ENCODE results near the gene CAVIN3.
A peak's percentile ranks its signal among the peaks of the same experiment; 100 is the strongest.

CAVIN3 gene, protein sequence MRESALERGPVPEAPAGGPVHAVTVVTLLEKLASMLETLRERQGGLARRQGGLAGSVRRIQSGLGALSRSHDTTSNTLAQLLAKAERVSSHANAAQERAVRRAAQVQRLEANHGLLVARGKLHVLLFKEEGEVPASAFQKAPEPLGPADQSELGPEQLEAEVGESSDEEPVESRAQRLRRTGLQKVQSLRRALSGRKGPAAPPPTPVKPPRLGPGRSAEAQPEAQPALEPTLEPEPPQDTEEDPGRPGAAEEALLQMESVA

DNA sequence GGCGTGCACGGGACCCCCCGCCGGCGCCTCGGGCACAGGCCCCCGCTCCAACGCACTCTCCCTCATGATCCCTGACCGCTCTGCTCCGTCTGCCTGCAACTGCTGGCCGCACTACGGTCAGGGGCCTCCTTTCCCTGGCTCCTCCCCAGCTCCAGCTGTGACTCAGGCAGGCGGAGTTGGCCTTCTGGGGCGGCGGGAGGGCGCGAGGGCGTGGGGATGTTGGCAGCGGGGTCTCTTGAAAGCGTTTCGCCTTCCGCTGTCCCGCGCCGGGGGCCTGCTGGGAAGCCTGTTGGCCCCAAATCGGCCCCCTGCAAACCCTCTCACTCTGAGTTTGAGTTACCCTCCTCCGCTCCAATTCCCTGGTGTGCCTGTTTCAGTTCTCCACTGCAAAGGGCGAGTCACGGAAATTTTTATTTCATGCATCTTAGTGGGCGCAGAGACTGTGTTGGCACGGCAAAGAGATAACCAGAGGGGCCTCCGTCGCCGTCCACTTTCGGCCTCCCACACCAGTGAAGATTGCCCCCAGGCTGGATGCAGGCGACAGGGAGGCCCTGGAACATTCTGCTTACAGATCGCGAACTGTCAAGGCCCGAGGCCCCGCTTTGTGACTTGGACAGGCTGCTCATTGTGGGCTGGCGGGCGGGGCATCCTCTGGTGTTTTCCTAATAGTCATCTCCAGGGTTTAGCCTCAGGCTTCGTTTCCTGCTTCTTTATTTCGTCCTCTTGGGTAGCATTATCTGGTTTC, at the start of gene CAVIN3:
TSS of gene CAVIN3 (minus strand) at position 91 of the 745 bp plus-strand sequence. CDS start at position 66, 25 bp downstream.
- no peak for DNase-seq

- DNase-seq: no peak
Observed at GRCh38 chr11:6365659-6366058, 45.4 kb upstream of the CAVIN3 start.

- peak; percentile 73 for DNase-seq
Observed at GRCh38 chr11:6362873-6363678, 42.8 kb upstream of the CAVIN3 start.

- DNase-seq: no peak
Observed at GRCh38 chr11:6362185-6362872, 42.0 kb upstream of the CAVIN3 start.

DNA sequence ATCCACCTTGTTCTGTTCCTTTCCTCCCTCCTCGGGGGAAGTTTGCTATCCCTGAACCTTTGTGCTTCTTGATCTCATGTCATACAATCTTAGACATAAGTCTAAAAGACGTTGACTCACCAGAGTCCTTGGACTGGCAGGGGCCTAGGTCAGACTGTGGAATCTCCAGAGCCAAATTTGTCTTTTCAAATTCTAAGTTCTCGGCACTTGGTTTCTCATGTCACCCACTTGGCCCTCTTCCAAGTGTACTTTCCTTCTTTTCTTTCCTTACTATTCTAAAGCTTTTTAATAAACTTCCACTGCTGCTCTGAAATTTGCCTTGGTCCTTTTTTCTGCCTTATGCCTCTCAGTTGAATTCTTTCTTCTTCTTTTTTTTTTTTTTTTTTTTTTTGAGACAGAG, 39.9 kb upstream of the CAVIN3 start:
- DNase-seq: no peak

- peak; percentile 55 for DNase-seq
Observed at GRCh38 chr11:6357222-6357621, 36.9 kb upstream of the CAVIN3 start.

GRCh38 chr11:6356503-6357055, 36.3 kb upstream of the CAVIN3 start:
- no peak for DNase-seq

DNA sequence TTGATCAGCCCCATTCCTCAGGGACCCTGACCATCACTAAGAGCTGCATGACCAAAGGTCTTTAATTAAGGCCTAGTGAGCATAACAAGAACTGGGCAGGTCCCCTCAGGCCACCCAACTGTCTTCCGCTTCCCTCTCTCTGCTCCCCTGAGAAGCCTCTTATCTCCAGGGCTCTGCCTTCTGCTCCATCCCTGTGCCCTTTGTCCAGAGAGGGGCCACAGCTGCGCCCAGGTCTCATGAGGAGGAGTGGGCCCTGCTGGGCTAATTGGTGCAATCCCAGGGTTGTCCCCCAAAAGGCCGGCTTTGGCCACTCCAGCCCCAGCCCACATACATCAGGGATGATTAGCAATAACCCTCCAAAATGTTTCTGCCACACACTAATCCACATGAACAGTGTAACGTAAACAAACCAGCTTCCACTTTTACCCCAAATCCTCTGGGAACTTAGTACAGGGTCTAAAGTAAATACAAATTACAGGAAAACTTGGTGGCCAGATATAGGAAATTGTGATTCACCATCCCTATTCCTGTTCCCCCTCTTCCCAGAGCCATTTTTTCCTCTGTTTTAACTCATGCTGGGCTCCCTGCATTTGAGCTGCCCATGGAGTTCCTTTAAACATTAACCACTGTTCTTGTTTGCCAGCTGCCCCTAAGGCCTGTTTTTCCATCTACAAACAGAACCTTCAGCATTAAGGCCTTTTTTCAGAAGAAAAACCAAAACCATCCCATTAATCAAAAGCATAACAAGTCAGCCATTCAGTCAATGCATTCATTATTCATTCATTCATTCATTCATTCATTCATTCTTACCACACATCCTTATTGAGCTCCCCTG, 34.6 kb upstream of the CAVIN3 start:
- DNase-seq: no peak

- peak; percentile 68 for DNase-seq
Observed at GRCh38 chr11:6353367-6353987, 33.2 kb upstream of the CAVIN3 start.

DNA sequence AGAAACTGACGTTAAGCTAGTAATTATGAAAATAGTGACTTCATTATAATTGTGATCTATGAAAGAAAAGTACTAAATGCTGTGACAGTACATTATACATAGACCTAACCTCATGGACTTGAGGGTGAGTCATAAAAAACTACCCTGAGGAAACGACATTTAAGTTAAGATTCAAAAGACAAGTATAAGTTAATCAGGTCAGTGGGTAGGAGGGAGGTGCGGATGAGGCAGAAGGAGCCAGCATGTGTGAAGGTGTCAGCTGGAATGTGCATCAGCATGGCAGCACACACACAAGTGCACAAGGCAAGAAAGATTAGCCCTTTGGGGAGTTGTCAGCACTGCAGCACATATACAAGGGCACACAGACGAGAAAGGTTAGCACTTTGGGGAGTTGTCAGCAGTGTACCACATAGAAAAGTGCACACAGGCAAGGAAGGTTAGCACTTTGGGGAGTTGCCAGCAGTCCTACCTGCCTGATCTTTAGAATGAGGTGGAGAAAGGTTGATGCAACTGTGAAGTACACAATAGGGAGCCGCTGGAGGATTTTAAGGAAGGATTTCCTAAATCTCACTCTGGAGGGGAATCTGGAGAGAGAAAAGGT, 31.6 kb upstream of the CAVIN3 start:
- DNase-seq: no peak

- DNase-seq: no peak
Observed at GRCh38 chr11:6350486-6350885, 30.2 kb upstream of the CAVIN3 start.

- DNase-seq: no peak
Observed at GRCh38 chr11:6350043-6350442, 29.7 kb upstream of the CAVIN3 start.

DNA sequence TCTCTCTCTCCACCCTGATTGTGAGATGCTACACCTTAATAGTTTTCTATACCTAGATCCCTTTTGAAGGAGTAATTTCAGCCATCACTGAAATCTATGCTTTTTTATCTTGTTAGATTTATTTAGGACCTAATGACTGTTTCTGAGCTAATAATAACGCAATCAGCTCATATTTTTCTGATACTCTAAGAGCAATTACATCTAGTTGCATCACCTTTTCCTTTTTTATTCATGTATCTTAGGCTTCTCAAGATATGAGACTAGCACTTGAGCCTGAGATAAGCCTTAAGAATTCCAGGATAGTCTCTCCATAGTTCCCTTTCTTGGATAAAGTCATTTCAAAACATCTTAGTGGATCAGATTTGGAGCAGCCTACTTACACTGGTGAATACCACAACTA, 25.1 kb upstream of the CAVIN3 start:
- DNase-seq: no peak

DNA sequence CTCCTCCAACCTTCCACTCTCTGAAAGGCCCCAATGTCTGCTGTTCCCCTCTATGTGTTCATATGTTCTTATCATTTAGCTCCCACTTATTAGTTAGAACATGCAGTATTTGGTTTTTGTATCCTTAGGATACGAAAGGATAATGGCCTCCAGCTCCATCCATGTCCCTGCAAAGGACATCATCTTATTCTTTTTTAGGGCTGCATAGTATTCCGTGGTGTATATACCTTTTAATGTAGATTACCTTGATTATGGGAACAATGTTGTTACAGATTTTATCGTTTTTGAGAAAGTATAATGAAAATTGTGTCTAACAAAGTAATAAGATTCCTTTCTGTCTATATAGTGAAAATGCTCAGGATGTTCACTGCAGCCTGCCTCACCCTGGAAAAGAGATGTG, 16.0 kb upstream of the CAVIN3 start:
- DNase-seq: no peak

- DNase-seq: no peak
Observed at GRCh38 chr11:6334806-6335205, 14.5 kb upstream of the CAVIN3 start.

DNA sequence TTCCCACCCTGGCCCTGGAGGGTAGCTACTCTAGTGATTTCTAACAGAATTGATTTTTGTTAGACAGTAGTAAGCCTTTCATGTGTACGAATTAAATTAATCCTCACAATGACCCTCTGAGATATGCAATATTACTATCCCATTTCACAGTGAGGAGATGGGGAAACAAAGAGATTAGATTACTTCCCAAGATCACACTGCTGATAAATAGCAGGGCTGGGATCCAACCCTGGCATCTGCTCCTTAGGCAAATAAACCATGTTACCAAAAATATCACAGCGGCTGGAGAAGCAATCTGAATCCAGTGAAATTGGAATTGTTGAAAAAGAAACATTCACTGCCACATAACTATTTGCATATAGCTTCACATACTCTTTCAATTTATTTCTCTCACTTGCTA, 12.8 kb upstream of the CAVIN3 start:
- no peak for DNase-seq

GRCh38 chr11:6332066-6332465, 11.8 kb upstream of the CAVIN3 start:
- DNase-seq: no peak

DNA sequence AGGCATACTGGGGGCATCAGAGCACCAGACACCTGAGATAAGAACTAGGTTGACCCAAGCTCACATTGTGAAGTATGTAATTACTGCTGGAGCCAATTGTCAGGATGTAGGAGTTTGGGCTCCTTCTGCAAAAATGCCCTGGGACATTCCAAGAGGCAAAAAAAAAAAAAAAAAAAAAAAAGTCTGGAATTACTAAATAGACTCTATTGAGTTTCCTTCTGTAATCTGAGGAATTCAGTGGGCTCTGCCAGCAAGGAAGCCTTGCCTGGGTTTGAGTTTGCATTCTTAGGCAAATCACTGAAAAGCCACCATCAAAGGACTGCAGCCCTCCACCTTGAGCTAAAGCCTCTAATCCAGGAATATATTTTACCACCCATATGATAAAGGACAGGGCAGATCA, 8.0 kb upstream of the CAVIN3 start:
- no peak for DNase-seq

DNA sequence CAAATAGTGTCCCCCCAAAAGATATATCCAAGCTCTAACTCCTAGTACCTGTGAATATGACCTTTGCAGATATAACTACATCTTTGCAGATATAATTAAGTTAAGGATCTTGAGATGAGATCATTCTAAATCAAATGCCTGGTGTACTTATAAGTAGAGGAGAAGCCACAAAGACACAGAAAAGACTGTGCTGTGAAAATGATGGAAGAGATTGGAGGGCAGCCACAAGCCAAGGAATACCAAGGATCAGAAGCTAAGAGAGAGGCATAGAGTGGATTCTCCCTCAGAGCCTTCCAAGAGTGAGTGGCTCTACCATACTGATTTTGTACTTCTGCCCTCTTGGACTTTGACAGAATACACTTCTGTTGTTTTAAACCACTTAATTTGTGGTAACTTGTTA, 7.5 kb upstream of the CAVIN3 start:
- no peak for DNase-seq

- DNase-seq: no peak
Observed at GRCh38 chr11:6326985-6327384, 6.7 kb upstream of the CAVIN3 start.

- no peak for DNase-seq
Observed at GRCh38 chr11:6326303-6326702, 6.0 kb upstream of the CAVIN3 start.
